H9 (cell line): ENCODE measurements around the gene S100G. TPM values are rescaled to one million over a fixed set of nuclear protein-coding genes. Genes with fewer than 3 reads are reported as not detected.

Source experiments
- DNase-seq: peaks from one replicate; pipeline ENCODE4 v3.0.0-alpha.2; 2017
- H2AFZ ChIP-seq: one replicate; pipeline ENCODE4 v1.6.1; 2013; ENCODE audit warnings: mild to moderate bottlenecking, low read length, control low read depth, moderate library complexity
- H2AK5ac ChIP-seq: 2 replicates; pipeline ENCODE4 v1.6.1; 2013; ENCODE audit warnings: low read length, control low read depth, mixed read lengths; ENCODE audit not compliant: insufficient read length
- H2BK120ac ChIP-seq: one replicate; pipeline ENCODE4 v1.6.1; 2013; ENCODE audit warnings: low read depth, mild to moderate bottlenecking, low read length, control low read depth, inconsistent platforms; ENCODE audit not compliant: poor library complexity, severe bottlenecking
- H2BK12ac ChIP-seq: 2 replicates; pipeline ENCODE4 v1.6.1; 2013; ENCODE audit warnings: low read length, control low read depth, mixed read lengths, low read depth; ENCODE audit not compliant: insufficient read length
- H2BK15ac ChIP-seq: 2 replicates; pipeline ENCODE4 v1.6.1; 2013; ENCODE audit warnings: low read depth, low read length, control low read depth
- H2BK20ac ChIP-seq: one replicate; pipeline ENCODE4 v1.6.1; 2013; ENCODE audit warnings: low read depth, mild to moderate bottlenecking, low read length, control low read depth, inconsistent platforms; ENCODE audit not compliant: poor library complexity, severe bottlenecking
- H2BK5ac ChIP-seq: 2 replicates; pipeline ENCODE4 v1.6.1; 2013; ENCODE audit warnings: low read length, control low read depth, mixed read lengths; ENCODE audit not compliant: insufficient read length
- H3K14ac ChIP-seq: 2 replicates; pipeline ENCODE4 v1.6.1; 2013; ENCODE audit warnings: low read length, control low read depth; ENCODE audit not compliant: insufficient read depth
- H3K18ac ChIP-seq: 2 replicates; pipeline ENCODE4 v1.6.1; 2013; ENCODE audit warnings: low read depth, mild to moderate bottlenecking, mixed read lengths, low read length, control low read depth; ENCODE audit not compliant: insufficient read length
- H3K23ac ChIP-seq: 2 replicates; pipeline ENCODE4 v1.6.1; 2013; ENCODE audit warnings: low read length, control low read depth, mixed read lengths, low read depth; ENCODE audit not compliant: insufficient read length
- H3K23me2 ChIP-seq: 2 replicates; pipeline ENCODE4 v1.6.1; 2013; ENCODE audit warnings: low read depth, mild to moderate bottlenecking, mixed read lengths, low read length, control low read depth; ENCODE audit not compliant: insufficient read length, poor library complexity, severe bottlenecking
- H3K27ac ChIP-seq: 2 replicates; pipeline ENCODE4 v1.5.1; 2013; ENCODE audit warnings: low read length, control low read depth, mixed read lengths, low read depth; ENCODE audit not compliant: insufficient read length
- H3K27me3 ChIP-seq: 2 replicates; pipeline ENCODE4 v1.6.1; 2013; ENCODE audit warnings: low read length, control low read depth, inconsistent platforms; ENCODE audit not compliant: insufficient read depth
- H3K4ac ChIP-seq: 2 replicates; pipeline ENCODE4 v1.6.1; 2013; ENCODE audit warnings: low read depth, mild to moderate bottlenecking, control low read depth, inconsistent platforms, low read length, moderate library complexity
- H3K4me1 ChIP-seq: 2 replicates; pipeline ENCODE4 v1.6.1; 2013; ENCODE audit warnings: low read length, control low read depth, inconsistent platforms; ENCODE audit not compliant: insufficient read depth
- H3K4me2 ChIP-seq: 2 replicates; pipeline ENCODE4 v1.6.1; 2013; ENCODE audit warnings: low read length, control low read depth, mixed read lengths; ENCODE audit not compliant: insufficient read length, insufficient read depth
- H3K56ac ChIP-seq: 2 replicates; pipeline ENCODE4 v1.6.1; 2013; ENCODE audit warnings: low read depth, mild to moderate bottlenecking, mixed read lengths, low read length, control low read depth; ENCODE audit not compliant: insufficient read length
- H3K79me1 ChIP-seq: 2 replicates; pipeline ENCODE4 v1.6.1; 2013; ENCODE audit warnings: low read depth, mild to moderate bottlenecking, moderate library complexity, low read length, control low read depth, inconsistent platforms; ENCODE audit not compliant: insufficient read depth, poor library complexity, severe bottlenecking
- H3K79me2 ChIP-seq: 2 replicates; pipeline ENCODE4 v1.6.1; 2013; ENCODE audit warnings: low read length, control low read depth, inconsistent platforms; ENCODE audit not compliant: insufficient read depth
- H3K9ac ChIP-seq: 2 replicates; pipeline ENCODE4 v1.6.1; 2013; ENCODE audit warnings: low read length, control low read depth, mixed read lengths; ENCODE audit not compliant: insufficient read length; ENCODE audit errors: extremely low read depth
- H3K9me3 ChIP-seq: one replicate; pipeline ENCODE4 v1.6.1; 2013; ENCODE audit warnings: low read depth, low read length, inconsistent platforms; ENCODE audit not compliant: control insufficient read depth
- H3T11ph ChIP-seq: one replicate; pipeline ENCODE4 v1.6.1; 2013; ENCODE audit warnings: mild to moderate bottlenecking, low read length, control low read depth, inconsistent platforms
- H4K20me1 ChIP-seq: one replicate; pipeline ENCODE4 v1.6.1; 2013; ENCODE audit not compliant: control insufficient read depth, insufficient read length, insufficient read depth
- H4K5ac ChIP-seq: 2 replicates; pipeline ENCODE4 v1.6.1; 2013; ENCODE audit warnings: low read depth, mild to moderate bottlenecking, mixed read lengths, low read length, control low read depth; ENCODE audit not compliant: insufficient read length
- H4K8ac ChIP-seq: replicated peaks from 2 replicates; pipeline ENCODE4 v1.6.1; 2013; ENCODE audit warnings: low read length, control low read depth, mixed read lengths, low read depth; ENCODE audit not compliant: insufficient read length
- H4K91ac ChIP-seq: 2 replicates; pipeline ENCODE4 v1.6.1; 2013; ENCODE audit warnings: low read depth, mild to moderate bottlenecking, moderate library complexity, mixed read lengths, low read length, control low read depth; ENCODE audit not compliant: insufficient read length
- H3K27ac Mint-ChIP-seq, 3 experiments: 2 replicates in 2 of 3; 3 replicates in 1 of 3; pipeline ENCODE4 v1.8.0; 2020 to 2021; ENCODE audit warnings: mixed read lengths in 3 of 3, mild to moderate bottlenecking in 1 of 3, moderate library complexity in 1 of 3
- H3K27me3 Mint-ChIP-seq: 2 replicates; pipeline ENCODE4 v1.8.0; 2021; ENCODE audit warnings: low read depth, mild to moderate bottlenecking, moderate library complexity, mixed read lengths
- H3K36me3 Mint-ChIP-seq, 3 experiments: 2 replicates in 2 of 3; 3 replicates in 1 of 3; pipeline ENCODE4 v1.8.0; 2020 to 2021; ENCODE audit warnings: low read depth in 3 of 3, mixed read lengths in 3 of 3; ENCODE audit not compliant: insufficient read depth in 1 of 3
- H3K4me1 Mint-ChIP-seq, 2 experiments: 2 replicates each; pipeline ENCODE4 v1.8.0; 2020; ENCODE audit warnings: mixed read lengths in 2 of 2
- H3K4me3 Mint-ChIP-seq, 2 experiments: 2 replicates in 1 of 2; 3 replicates in 1 of 2; pipeline ENCODE4 v1.8.0; 2020 to 2021; ENCODE audit warnings: mild to moderate bottlenecking in 2 of 2, mixed read lengths in 2 of 2, moderate library complexity in 1 of 2
- H3K9me3 Mint-ChIP-seq, 2 experiments: 2 replicates in 1 of 2; 3 replicates in 1 of 2; pipeline ENCODE4 v1.8.0; 2020; ENCODE audit warnings: mild to moderate bottlenecking in 2 of 2, mixed read lengths in 2 of 2, moderate library complexity in 1 of 2
- CTCF ChIP-seq: fragments of 200-600 bp; sonication (generic); conservative IDR thresholded peaks from 3 replicates; pipeline ENCODE4 v1.8.0; 2021; ENCODE audit warnings: antibody characterized with exemption, mild to moderate bottlenecking
- WGBS: extraction: QIAGEN DNeasy Blood & Tissue Kit; methylation state at CpG from one replicate; pipeline ENCODE4 v1.1.7; 2013; ENCODE audit warnings: missing lambda C conversion rate, low lambda C conversion rate, mixed read lengths; ENCODE audit not compliant: insufficient read length; ENCODE audit errors: extremely low coverage; 5-methylcytosine and 5-hydroxymethylcytosine counted together
- total RNA-seq: library from RNA; stranded (reverse); gene quantifications from 2 replicates; pipeline ENCODE4 v1.2.1, GENCODE V29; 2021

Gene S100G
- total RNA-seq, 1 experiment from 2014 or later, result not detected

GRCh38 chrX:16633754-16634153 lies 16.2 kb upstream of the S100G start:
- Mint-ChIP-seq H3K27ac (no peak overlapping the region; a peak in 1 of 7 replicates), H3K36me3 (peaks cover 30 to 67% (median 50%) of the 10 kb centered on the region in 3 experiments), H3K27me3 (no peaks in the 10 kb centered on the region), H3K4me1 (peaks cover 21% of the 10 kb centered on the region in 2 experiments), H3K4me3 (no peak overlapping the region), H3K9me3 (no peaks in the 10 kb centered on the region; a peak in 1 of 5 replicates)
- Histone ChIP-seq H2AFZ (no peak overlapping the region), H2BK5ac (no peak overlapping the region), H3K27me3 (no peaks in the 10 kb centered on the region), H2BK12ac (no peak overlapping the region), H4K20me1 (no peaks in the 10 kb centered on the region), H3K56ac (no peak overlapping the region), H3K4me1 (peaks cover 7% of the 10 kb centered on the region), H3K9ac (no peak overlapping the region), H3K79me1 (no peaks in the 10 kb centered on the region), H2BK15ac (no peak overlapping the region), H3K14ac (no peak overlapping the region), H2BK20ac (no peak overlapping the region), H3K23me2 (no peaks in the 10 kb centered on the region), H3K18ac (no peak overlapping the region), H3T11ph (no peak overlapping the region), H3K9me3 (no peaks in the 10 kb centered on the region), H3K79me2 (no peaks in the 10 kb centered on the region), H3K27ac (no peak overlapping the region), H4K8ac (no peak overlapping the region), H2AK5ac (no peak overlapping the region), H3K4ac (no peak overlapping the region), H2BK120ac (no peak overlapping the region), H4K91ac (no peak overlapping the region), H3K4me2 (no peak overlapping the region), H3K23ac (no peak overlapping the region), H4K5ac (no peak overlapping the region)
- DNase-seq, result no peak
- no CpG with 5 or more reads among the region's 4 CpGs for WGBS
- no peak for TF ChIP-seq CTCF
